SK-N-SH treated with all-trans-retinoic acid at 6 μM for 48 hours (cell line): Measurements from ENCODE around the gene DNM2.

Source experiments
- ATAC-seq: fragments of 200-7000 bp; cut with Tn5 transposase; 3 replicates; pipeline ENCODE4 v1.9.1; 2020; ENCODE audit warnings: mild to moderate bottlenecking, moderate library complexity
- BACH2 ChIP-seq: fragments of 250-450 bp; sonication (Bioruptor Pico); IDR thresholded peaks from 2 replicates; pipeline ENCODE4 v1.9.0; 2021; ENCODE audit warnings: mild to moderate bottlenecking, borderline replicate concordance
- CREB5 ChIP-seq: fragments of 250-450 bp; sonication (Bioruptor Pico); IDR thresholded peaks from 2 replicates; pipeline ENCODE4 v1.5.1; 2020; ENCODE audit warnings: low read depth, mild to moderate bottlenecking, moderate library complexity
- CSDC2 ChIP-seq: fragments of 250-450 bp; sonication (Bioruptor Pico); IDR thresholded peaks from 2 replicates; pipeline ENCODE4 v1.5.0; 2020; ENCODE audit warnings: mild to moderate bottlenecking, moderate library complexity
- ESRRG ChIP-seq: fragments of 250-450 bp; sonication (Bioruptor Pico); IDR thresholded peaks from 2 replicates; pipeline ENCODE4 v1.6.1; 2021; ENCODE audit warnings: mild to moderate bottlenecking
- GLIS3 ChIP-seq: fragments of 250-450 bp; sonication (Bioruptor Pico); IDR thresholded peaks from 2 replicates; pipeline ENCODE4 v1.5.0; 2020; ENCODE audit warnings: mild to moderate bottlenecking, moderate library complexity
- ISL1 ChIP-seq: fragments of 250-450 bp; sonication (Bioruptor Pico); IDR thresholded peaks from 2 replicates; pipeline ENCODE4 v2.1.2; 2022; ENCODE audit warnings: mild to moderate bottlenecking, moderate library complexity
- OSR1 ChIP-seq: fragments of 250-450 bp; sonication (Bioruptor Pico); IDR thresholded peaks from 2 replicates; pipeline ENCODE4 v1.8.0; 2022; ENCODE audit warnings: moderate library complexity, mild to moderate bottlenecking, inconsistent platforms
- PATZ1 ChIP-seq: fragments of 250-450 bp; sonication (Bioruptor Pico); IDR thresholded peaks from 2 replicates; pipeline ENCODE4 v1.8.0; 2020; ENCODE audit warnings: mild to moderate bottlenecking, moderate library complexity, borderline replicate concordance
- POU6F1 ChIP-seq: fragments of 250-450 bp; sonication (Bioruptor Pico); IDR thresholded peaks from 2 replicates; pipeline ENCODE4 v1.8.0; 2021; ENCODE audit warnings: low read depth, mild to moderate bottlenecking, moderate library complexity, borderline replicate concordance
- SNAI2 ChIP-seq: fragments of 250-450 bp; sonication (Bioruptor Pico); IDR thresholded peaks from 2 replicates; pipeline ENCODE4 v1.5.0; 2020; ENCODE audit warnings: mild to moderate bottlenecking, moderate library complexity
- TCF4 ChIP-seq: fragments of 250-450 bp; sonication (Bioruptor Pico); IDR thresholded peaks from 2 replicates; pipeline ENCODE4 v1.8.0; 2021; ENCODE audit warnings: mild to moderate bottlenecking, moderate library complexity, borderline replicate concordance
- TOX ChIP-seq: fragments of 250-450 bp; sonication (Bioruptor Pico); IDR thresholded peaks from 2 replicates; pipeline ENCODE4 v1.8.0; 2021; ENCODE audit warnings: mild to moderate bottlenecking, moderate library complexity, borderline replicate concordance
- TSHZ2 ChIP-seq: fragments of 250-450 bp; sonication (Bioruptor Pico); IDR thresholded peaks from 2 replicates; pipeline ENCODE4 v1.5.0; 2020; ENCODE audit warnings: mild to moderate bottlenecking, moderate library complexity
- ZC3H10 ChIP-seq: fragments of 250-450 bp; sonication (Bioruptor Pico); IDR thresholded peaks from 2 replicates; pipeline ENCODE4 v1.5.1; 2021; ENCODE audit warnings: mild to moderate bottlenecking, moderate library complexity
- ZFP3 ChIP-seq: fragments of 250-450 bp; sonication (Bioruptor Pico); IDR thresholded peaks from 2 replicates; pipeline ENCODE4 v1.5.0; 2020; ENCODE audit warnings: mild to moderate bottlenecking, moderate library complexity
- ZFP30 ChIP-seq: fragments of 450-650 bp; formaldehyde crosslinking; IDR thresholded peaks from 2 replicates; pipeline ENCODE4 v1.5.0; 2022; ENCODE audit warnings: mild to moderate bottlenecking, moderate library complexity
- ZNF565 ChIP-seq: fragments of 450-650 bp; formaldehyde crosslinking; conservative IDR thresholded peaks from 2 replicates; pipeline ENCODE4 v1.5.0; 2020; ENCODE audit warnings: low read depth, mild to moderate bottlenecking, moderate library complexity
- ZNF8 ChIP-seq: fragments of 450-650 bp; formaldehyde crosslinking; IDR thresholded peaks from 2 replicates; pipeline ENCODE4 v1.5.0; 2020; ENCODE audit warnings: mild to moderate bottlenecking, moderate library complexity
- TF ChIP-seq, protein P1 (sequence below): fragments of 250-450 bp; sonication (Bioruptor Pico); IDR thresholded peaks from 2 replicates; pipeline ENCODE4 v1.5.1; 2021; ENCODE audit warnings: mild to moderate bottlenecking, moderate library complexity

Gene DNM2

DNA sequence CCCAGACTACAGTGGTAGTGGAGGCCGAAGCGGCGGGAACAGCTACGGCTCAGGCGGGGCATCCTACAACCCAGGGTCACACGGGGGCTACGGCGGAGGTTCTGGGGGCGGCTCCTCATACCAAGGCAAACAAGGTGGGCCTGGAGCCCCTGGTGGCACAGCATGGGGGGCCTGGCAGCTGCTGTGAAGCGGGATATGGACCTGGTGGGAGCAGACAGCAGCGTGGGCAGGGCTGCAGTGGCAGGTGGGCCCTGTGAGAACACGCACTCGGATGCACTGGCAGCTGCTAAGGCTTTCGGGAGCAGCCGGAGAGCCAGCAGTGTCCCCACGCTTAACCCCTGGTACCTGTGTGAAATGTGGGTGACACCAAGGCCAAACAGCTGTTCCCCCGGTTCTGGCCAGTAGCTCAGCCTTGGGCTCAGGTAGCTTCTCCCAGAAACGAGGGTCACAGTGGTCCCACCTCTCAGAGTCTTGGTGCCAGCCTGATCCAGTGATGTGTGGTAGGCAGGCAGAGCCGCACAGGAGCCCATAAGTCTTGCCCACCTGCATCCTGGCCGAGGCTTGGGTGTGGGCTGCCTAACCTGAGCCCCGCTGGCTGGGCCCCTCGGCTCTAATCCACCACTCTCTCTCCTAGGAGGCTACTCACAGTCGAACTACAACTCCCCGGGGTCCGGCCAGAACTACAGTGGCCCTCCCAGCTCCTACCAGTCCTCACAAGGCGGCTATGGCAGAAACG, 29.2 kb upstream of the DNM2 start:
- TF ChIP-seq CREB5 (CRISPR knock-in tag) = no peak
- TF ChIP-seq GLIS3 (CRISPR knock-in tag) = no peak
- TF ChIP-seq PATZ1 (CRISPR knock-in tag) = no peak
- no peak for TF ChIP-seq TOX (CRISPR knock-in tag)
- TF ChIP-seq CSDC2 = no peak
- no peak for TF ChIP-seq SNAI2
- TF ChIP-seq ZNF565 (CRISPR knock-in tag) = no peak
- TF ChIP-seq OSR1 (CRISPR knock-in tag) = no peak
- TF ChIP-seq TSHZ2 = no peak
- TF ChIP-seq ZNF8 = no peak
- TF ChIP-seq ESRRG (CRISPR knock-in tag) = no peak
- TF ChIP-seq, all 23 proteins: peak for 0
- ATAC-seq = no peak

- ATAC-seq = no peak
- TF ChIP-seq TOX (CRISPR knock-in tag) = no peak
- no peak for TF ChIP-seq ESRRG (CRISPR knock-in tag)
- TF ChIP-seq ISL1 (CRISPR knock-in tag) = no peak
- TF ChIP-seq SNAI2 = no peak
- no peak for TF ChIP-seq GLIS3 (CRISPR knock-in tag)
These were observed 27.5 kb upstream of the DNM2 start for GRCh38 chr19:10690341-10690781.

GRCh38 chr19:10691178-10691881, 26.5 kb upstream of the DNM2 start:
- ATAC-seq = no peak
- TF ChIP-seq POU6F1 (CRISPR knock-in tag) (no peak), ZFP30 (CRISPR knock-in tag) (no peak), GLIS3 (CRISPR knock-in tag) (no peak), ZNF565 (CRISPR knock-in tag) (no peak), BACH2 (CRISPR knock-in tag) (no peak), CSDC2 (no peak), ZC3H10 (no peak), CREB5 (CRISPR knock-in tag) (no peak), ZFP3 (CRISPR knock-in tag) (no peak), TCF4 (CRISPR knock-in tag) (no peak), ISL1 (CRISPR knock-in tag) (no peak), TSHZ2 (no peak)
- TF ChIP-seq, protein P1, sequence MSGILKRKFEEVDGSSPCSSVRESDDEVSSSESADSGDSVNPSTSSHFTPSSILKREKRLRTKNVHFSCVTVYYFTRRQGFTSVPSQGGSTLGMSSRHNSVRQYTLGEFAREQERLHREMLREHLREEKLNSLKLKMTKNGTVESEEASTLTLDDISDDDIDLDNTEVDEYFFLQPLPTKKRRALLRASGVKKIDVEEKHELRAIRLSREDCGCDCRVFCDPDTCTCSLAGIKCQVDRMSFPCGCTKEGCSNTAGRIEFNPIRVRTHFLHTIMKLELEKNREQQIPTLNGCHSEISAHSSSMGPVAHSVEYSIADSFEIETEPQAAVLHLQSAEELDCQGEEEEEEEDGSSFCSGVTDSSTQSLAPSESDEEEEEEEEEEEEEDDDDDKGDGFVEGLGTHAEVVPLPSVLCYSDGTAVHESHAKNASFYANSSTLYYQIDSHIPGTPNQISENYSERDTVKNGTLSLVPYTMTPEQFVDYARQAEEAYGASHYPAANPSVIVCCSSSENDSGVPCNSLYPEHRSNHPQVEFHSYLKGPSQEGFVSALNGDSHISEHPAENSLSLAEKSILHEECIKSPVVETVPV (CRISPR knock-in tag) = no peak
